HG03571 (cell line): ENCODE measurements around the gene AHCY.
"Not testable (repeated sequence)": the region's sequence is repeated elsewhere in the genome, so short reads cannot be mapped to it uniquely, and the experiment has no call there.

Experiments used
- ATAC-seq: cut with Tn5 transposase; IDR thresholded peaks from one replicate; pipeline ENCODE4 v1.9.1; 2021; ENCODE audit not compliant: unreplicated experiment

Gene AHCY

DNA sequence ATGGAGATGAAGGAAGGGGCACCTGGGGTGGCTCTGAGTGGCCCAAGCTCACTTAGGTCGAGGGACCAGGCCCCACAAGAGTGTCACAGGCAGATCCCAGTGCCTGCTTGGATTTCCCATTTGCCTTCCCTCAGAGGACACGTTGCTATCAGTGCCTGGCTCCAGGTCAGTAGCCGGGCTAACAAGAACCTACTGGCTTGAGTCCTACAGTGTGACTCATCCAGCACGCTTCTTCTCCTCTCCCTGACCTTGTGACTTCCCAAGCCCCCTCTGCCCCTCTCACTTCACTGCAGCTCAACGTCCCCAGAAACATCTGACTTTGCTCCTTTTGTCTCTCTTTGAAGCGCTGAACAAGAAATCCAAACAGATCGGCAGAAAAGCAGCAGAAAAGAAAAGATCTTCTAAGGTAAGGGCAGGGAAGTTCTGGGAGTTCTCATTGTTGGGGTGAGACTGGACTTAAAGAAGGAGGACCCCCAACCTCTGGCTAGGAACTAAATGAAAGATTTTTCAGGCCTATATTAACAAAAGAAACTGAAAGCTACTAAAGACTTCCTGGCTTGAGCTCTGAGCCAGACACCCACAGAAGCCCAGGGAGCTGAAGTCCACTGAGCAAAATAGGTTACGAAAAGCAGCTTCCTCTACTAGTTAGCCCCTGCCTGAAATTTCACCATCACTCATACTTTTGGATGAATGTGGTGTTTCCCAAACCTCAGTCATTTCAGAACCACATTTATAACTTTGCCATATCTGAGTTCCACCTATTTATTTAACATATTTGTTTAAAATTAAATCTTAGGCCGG lies 40.5 kb downstream of the AHCY start:
- ATAC-seq: no peak

DNA sequence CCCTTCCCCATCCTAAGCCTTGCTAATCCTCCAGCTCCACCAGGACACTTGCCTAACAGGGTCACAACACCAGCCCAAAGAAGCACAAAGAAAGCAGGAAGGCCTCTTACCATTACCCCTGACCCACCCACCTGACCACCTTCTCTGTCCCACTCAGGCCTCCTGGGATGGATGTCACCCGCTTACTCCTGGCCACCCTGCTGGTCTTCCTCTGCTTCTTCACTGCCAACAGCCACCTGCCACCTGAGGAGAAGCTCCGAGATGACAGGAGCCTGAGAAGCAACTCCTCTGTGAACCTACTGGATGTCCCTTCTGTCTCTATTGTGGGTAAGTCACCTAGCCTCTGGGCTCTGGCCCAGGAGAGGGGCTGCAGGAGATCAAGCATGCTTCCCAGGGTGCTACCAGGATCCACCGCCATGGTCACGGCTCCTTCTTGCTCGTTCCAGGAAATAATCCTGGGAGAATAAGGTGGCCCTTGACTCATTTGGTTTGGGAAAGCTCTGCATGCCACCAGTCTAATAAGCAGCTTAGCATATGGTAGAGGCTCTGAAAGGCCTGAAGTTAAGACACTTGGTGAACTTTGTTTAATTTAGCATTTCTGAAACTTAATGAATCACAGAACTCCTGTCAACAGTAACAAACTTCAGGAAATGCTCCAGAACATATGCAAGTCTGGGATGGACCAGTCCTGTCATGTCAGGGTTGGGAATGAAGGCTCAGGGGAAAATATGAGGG lies 42.8 kb downstream of the AHCY start:
- no peak for ATAC-seq

DNA sequence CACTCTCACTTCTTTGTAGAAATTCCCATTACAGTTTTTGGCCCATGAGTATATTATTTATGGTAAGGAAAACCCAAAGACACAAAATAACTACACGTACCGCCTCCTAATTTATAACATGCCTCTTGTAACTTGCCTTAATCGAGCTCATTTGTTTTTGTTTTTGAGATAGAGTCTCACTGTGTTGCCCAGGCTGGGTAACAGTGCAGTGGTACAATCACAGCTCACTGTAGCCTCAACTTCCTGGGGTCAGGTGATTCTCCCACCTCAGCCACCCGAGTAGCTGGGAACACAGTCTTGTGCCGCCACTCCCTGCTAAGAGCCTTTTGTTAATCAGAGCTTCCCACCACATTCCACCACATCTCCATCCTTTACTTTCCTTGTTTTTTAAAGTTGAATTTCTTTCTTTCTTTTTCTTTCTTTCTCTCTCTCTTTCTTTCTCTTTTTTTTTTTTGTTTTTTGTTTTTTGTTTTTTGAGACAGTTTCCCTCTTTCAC lies 46.5 kb downstream of the AHCY start:
- ATAC-seq: no peak

DNA sequence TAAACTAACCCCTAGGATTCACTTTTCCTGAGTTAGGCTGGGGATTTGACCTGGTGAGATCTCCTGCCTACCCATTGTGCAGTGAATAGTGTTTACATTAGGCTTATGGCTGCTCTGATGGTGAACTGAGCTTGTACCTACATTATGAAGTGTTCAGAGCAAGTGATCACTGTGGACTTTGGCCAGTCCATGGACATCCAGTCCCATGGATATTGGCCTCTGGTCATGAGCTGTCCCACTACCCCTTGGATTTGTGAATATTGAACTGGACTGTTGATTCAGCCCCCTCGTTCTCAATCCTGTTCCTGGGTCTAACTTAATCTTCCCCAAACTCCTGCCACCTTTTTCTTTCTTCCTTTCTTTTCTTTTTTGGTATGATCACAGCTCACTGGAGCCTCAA lies 48.2 kb downstream of the AHCY start:
- no peak for ATAC-seq

DNA sequence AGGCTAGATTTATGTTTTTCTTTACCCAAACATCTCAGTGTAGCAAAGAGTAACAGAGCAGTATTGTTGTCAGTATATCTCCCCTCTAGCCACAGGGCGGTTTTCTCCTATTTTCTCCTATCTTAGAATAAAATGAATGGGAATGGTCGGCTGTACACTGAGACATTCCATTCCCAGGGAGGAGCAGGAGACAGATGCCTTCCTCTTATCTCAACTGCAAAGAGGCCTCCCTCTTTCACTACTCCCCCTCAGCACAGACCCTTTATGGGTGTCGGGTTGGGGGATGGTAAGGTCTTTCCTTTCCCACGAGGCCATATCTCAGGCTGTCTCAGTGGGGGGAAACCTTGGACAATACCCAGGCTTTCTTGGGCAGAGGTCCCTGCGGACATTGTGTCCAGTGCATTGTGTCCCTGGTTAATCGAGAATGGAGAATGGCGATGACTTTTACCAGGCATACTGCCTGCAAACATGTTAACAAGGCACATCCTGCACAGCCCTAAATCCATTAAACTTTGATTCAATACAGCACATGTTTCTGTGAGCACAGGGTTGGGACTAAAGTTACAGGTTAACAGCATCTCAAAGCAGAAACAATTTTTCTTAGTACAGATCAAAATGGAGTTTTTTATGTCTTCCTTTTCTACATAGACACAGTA lies 50.6 kb downstream of the AHCY start:
- ATAC-seq: not testable (repeated sequence)

DNA sequence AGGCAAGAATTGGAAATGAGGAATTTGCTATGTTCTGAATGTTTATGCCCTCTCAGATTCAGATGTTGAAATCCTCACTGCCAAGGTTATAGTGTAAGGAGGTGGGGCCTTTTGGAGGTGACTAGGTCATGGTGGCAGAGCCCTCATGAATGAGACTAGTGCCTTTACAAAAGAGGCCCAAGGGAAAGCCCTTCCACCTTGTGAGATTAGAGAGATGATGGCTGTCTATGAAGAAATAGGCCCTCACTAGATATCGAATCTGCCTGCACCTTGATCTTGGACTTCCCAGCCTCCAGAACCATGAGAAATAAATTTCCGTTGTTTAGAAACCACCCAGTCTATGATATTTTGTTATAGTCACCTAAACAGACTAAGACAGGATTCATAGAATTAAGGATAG lies 51.5 kb downstream of the AHCY start:
- ATAC-seq: no peak

DNA sequence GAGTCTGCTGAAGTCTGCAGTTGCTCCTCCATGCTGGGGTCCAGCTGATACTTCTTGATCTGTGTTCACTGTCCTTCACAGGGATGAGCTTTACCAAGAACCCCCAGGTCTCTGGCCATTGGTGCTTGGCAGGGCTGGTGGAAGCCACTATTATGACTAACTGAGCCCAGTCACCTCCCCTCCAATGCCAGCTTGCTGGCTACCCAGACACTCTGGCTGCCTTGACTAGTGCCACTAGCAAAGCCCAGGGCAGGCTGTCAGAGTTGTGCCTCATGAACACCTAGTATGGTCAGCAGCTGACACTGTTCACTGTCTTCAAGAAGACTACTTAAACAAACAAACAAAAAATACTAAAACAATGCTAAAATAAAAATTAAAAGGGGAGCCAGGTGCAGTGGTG lies 53.1 kb downstream of the AHCY start:
- ATAC-seq: no peak

DNA sequence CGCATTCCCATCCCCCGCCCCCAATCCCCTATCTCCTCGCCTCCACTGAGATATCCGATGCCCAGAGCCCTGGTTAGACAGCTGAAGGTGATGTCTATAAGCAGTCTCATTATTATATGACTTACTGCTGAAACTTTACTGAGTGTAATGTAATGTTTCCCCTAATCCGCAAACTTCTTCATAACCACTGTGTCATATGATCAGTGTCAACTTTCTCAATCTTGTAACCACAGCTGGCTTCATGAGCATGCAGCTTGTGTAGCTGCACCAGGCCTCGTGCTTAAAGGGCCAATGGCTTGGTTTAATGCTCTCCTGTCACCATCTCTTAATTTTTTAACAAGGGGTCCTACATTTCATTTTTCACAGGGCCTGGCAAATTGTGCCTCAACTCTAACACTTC lies 53.9 kb downstream of the AHCY start:
- no peak for ATAC-seq

DNA sequence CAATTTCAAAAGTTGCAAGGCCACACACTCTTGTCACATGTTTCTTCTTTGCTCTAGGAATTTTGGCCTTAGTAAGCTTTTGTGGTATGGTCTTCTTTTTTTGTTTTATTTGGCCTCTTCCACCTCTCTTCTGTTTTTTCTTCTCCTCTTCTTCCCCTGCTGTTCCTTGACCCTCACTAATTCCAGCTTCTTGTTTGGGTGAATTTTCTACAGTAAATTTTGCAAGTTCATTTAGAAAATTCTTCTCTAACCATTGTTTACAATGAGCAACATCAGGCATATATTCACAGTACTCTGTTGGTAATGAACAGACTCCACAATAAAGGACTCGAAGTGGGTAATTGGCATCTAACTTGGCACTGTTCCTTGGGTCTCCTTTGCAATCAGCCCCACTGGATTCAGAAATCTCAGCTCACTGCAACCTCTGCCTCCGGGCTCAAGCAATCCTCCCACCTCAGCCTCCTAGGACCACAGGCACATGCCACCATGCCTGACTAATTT lies 57.0 kb downstream of the AHCY start:
- no peak for ATAC-seq

DNA sequence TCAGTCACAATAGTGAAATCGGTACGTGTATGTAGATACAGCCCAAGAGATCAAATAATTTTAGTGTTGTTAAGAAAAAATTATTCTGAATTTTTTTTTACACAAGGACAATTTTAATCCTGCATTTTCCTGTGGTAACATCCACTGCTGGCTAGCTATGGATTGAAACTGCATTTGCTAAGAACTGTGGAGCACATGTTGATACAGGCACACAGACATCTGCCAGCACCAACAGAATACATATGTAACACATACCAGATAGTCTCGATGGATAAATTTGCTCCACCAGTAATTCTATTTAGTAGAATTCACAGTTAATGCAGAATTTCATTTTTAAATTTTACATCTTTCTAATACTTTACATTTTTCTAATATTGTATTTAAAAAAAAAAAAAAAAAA lies 59.8 kb downstream of the AHCY start:
- no peak for ATAC-seq

DNA sequence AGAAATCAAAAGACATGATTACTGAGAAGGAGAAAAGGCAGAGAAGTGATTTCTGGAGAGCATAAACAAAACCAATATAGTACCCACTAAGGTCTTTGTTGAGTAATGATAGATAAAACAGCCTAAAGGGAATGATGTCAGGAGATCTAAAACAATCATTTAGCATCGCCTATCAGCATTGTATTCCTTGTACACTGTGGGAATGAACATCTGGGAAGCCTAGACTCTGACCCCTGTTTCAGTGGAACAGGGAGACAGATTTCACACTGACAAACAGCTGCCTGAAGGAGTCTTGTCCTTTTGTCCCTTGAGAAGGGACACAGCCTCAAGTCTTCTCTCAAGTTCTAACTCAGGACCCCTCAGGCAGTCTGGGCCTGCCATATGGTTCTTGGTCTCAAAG lies 60.3 kb downstream of the AHCY start:
- no peak for ATAC-seq

DNA sequence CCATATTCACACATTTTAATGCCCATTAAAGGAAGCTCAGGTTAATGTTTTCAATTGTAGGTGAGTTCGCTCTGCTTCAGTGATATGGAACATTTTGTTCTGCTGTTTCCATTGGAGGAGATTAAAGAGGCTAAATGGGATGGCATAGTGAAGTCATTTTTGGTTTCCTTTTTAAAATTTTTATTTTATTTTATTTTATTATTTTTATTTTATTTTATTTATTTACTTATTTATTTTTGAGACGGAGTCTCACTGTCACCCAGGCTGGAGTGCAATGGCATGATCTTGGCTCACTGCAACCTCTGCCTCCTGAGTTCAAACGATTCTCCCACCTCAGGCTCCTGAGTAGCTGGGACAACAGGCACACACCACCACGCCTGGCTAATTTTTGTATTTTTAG lies 61.1 kb downstream of the AHCY start:
- not testable (repeated sequence) for ATAC-seq

DNA sequence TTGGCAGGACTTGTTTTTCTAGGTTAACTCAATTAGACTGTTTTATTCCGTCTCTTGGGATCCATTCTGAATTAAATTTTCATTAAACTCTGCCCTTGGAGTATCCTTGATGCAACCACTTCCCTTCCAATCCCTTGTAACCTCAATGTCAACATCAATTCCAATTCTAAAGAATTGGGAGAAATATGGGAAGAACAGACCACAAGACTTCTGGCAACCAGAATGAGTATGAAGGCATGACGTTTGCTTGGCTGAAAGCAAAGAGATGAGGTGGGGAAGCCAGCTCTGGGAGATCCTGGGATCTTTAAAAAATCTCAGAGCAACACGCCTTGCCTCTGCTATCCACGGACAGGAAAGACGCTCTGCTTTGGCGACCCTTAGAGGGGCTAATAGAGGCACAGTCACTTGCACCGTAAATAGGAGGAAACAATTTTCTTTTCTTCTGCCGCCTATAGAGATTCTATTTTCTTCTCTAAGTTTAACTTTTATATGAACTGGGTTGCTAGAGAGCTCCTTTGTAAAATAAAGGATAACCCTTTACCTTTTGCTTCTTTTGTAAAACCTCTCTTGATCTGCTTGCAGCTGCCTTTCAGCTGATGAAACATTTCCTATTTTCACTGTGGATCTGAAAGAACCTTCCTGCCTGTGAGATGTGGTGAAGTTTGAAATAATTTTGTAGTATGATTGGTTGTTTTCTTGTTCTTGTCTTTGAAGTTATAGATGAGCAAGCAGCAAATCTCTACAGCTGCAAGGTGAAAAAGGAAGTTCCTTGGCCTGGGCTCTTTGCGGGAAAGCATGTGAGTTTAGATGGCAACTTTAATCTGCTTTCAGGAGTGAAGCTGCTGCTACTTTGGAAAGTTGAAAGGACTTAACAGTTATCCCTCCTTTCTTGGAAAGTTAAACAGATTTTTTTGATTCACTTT lies 62.2 kb downstream of the AHCY start, which contains the start of gene ASIP:
Gene ASIP (plus strand): TSS at position 731 of the 923 bp plus-strand sequence. CDS start 18,952 bp downstream, outside the sequence.
- no peak for ATAC-seq

DNA sequence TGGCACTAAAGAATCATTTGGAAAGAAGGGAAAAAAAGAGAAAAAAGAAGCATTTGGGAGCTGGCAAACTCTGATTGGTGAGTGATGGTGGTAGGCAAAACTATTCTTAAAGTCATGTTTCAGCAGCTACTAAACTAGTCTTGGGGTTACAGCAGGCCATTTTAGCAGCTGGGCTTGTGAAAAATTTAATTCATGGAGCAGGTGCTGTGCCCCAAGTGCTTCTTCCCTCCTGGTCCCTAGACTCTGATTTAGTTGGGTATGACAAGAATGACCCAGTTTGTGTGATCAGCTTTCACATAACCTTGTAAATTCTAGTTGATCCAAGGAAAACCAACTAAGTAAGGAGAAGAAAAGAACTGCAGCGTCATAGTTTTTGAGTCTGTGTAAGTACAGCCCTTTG lies 63.0 kb downstream of the AHCY start:
- no peak for ATAC-seq

DNA sequence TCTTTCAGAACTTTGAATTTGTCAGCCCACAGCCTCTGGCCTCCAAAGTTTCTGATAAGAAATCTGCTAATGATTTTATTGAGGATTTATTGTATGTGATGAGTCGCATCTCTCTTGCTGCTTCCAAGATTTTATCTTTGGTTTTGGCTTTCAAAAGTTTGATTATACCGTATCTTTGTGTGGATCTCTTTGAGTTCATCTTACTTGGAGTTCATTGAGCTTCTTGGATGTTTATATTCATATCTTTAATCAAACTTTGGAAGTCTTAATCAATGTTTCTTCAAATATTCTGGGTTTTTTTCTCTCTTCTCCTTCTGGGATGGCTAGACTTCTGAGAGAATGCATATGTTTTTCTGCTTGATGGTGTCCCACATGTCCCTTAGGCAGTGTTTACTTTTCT lies 65.2 kb downstream of the AHCY start:
- no peak for ATAC-seq

DNA sequence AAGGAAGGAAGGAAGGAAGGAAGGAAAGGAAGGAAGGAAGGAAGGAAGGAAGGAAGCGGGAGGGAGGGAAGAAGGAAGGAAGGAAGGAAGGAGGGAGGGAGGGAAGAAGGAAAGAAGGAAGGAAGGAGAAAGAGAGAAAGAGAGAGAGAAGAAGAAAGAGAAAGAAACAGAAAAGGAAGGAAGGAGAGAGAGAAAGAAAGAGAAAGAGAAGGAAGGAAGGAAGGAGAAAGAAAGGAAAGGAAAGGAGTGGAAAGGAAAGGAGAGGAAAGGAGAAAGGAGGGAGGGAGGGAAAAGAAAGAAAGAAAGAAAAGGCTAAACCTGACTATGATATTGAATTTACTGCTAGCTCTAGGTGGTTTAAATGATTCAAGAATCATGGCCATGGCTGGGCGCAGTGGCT lies 67.3 kb downstream of the AHCY start:
- ATAC-seq: no peak

DNA sequence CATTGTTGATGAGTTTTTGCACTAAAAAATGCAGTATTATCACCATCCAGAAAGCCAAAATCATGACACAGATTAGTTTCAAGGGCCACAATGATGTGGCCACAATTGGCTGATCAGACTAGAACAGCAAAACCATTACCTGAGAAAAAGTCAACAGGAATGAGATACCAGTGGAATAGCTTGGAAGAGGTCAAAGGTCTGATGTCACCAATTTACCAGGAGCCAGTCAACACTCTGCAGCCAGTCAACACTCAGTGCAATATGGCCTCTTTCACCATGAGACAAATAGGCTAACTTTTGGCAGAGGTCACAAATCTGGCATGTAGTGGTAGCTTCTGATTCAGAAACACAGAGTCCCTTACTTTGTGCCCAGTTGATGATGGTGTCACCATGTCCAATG lies 69.5 kb downstream of the AHCY start:
- no peak for ATAC-seq

DNA sequence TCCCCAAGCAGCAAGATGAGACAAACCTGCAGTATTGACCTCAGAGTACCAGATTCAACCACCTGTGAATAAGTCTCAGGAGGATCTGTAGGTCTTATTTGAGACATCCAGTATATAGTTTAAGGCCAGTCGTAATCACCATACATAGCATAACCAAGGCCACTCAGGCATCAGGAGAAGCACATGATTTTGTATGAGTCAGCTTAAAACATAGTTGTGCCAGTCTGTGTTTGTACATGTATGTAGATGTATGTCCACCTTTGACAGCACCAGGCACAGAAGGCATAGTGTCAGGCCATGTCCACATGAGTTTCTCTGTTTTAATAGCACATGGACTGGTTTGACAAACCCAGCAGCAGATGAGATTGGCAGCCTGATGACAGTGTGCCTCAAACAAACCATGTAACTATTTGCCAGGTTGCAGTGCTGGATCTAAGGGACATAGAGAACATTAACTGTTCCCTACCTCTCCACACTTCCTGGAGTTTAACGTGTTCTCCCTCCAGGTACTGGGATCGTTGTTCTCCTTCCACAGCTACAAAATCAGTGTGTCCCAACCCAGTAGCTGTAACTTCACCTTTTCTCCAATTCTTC lies 70.6 kb downstream of the AHCY start:
- no peak for ATAC-seq

DNA sequence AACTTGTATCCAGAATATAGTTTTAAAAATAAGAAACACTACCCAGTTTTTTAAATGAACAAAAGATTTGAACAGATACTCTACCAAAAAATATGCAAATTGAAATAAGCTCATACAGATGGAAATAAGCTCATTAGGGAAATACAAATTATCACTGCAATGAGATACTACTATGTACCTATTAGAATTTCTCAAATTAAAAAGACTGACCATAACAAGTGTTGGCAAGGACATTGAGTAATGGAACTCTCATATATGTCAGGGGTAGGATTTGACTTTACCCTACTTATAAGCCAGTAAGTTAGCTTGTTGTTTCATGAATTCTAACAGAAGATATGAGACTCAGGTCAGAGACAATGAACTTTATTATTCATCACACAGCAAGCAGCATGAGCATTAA lies 71.5 kb downstream of the AHCY start:
- no peak for ATAC-seq
